Activated T-helper 1 cell treated with anti-CD3 and anti-CD28 coated beads, Interleukin-2, amount 50 U/mL, for 16 hours (primary cell): ENCODE results near the gene RABGAP1L.
"Not testable (repeated sequence)": the region's sequence is repeated elsewhere in the genome, so short reads cannot be mapped to it uniquely, and the experiment has no call there.

Experiments used
- DNase-seq, 2 donors: peaks; one replicate each; pipeline ENCODE4 v3.0.0-alpha.2; 2020; ENCODE audit warnings: low read depth in 1 of 2, low spot score in 1 of 2

The RABGAP1L gene

GRCh38 chr1:174556392-174556791, 397.1 kb downstream of the RABGAP1L start:
- no peak for DNase-seq

GRCh38 chr1:174568551-174568950, 409.2 kb downstream of the RABGAP1L start:
- no peak for DNase-seq

- no peak for DNase-seq
These were observed 409.9 kb downstream of the RABGAP1L start for GRCh38 chr1:174569240-174569639.

GRCh38 chr1:174572771-174573170, 413.5 kb downstream of the RABGAP1L start:
- DNase-seq, result no peak

- not testable (repeated sequence) for DNase-seq
These were observed 416.8 kb downstream of the RABGAP1L start for GRCh38 chr1:174576120-174576519.

GRCh38 chr1:174577681-174578080, 418.4 kb downstream of the RABGAP1L start:
- no peak for DNase-seq

- DNase-seq, result no peak
These were observed 421.5 kb downstream of the RABGAP1L start for GRCh38 chr1:174580801-174581200.

GRCh38 chr1:174583316-174583715, 424.0 kb downstream of the RABGAP1L start:
- no peak for DNase-seq

- no peak for DNase-seq
These were observed 424.8 kb downstream of the RABGAP1L start for GRCh38 chr1:174584071-174584470.

- DNase-seq, result not testable (repeated sequence)
These were observed 429.3 kb downstream of the RABGAP1L start for GRCh38 chr1:174588618-174589017.

- DNase-seq, result no peak
These were observed 445.9 kb downstream of the RABGAP1L start for GRCh38 chr1:174605198-174605597.

GRCh38 chr1:174606471-174606870, 447.2 kb downstream of the RABGAP1L start:
- DNase-seq, result no peak

GRCh38 chr1:174617905-174618304, 458.6 kb downstream of the RABGAP1L start:
- not testable (repeated sequence) for DNase-seq

- no peak for DNase-seq
These were observed 464.2 kb downstream of the RABGAP1L start for GRCh38 chr1:174623324-174624035.

- DNase-seq, result no peak
These were observed 467.0 kb downstream of the RABGAP1L start for GRCh38 chr1:174626031-174627025.

GRCh38 chr1:174637487-174637886, 478.2 kb downstream of the RABGAP1L start:
- no peak for DNase-seq

GRCh38 chr1:174639461-174639860, 480.1 kb downstream of the RABGAP1L start:
- DNase-seq, result no peak

- no peak for DNase-seq
These were observed 481.5 kb downstream of the RABGAP1L start for GRCh38 chr1:174640783-174641182.

GRCh38 chr1:174642393-174642792, 483.1 kb downstream of the RABGAP1L start:
- DNase-seq, result no peak

- no peak for DNase-seq
These were observed 483.9 kb downstream of the RABGAP1L start for GRCh38 chr1:174643206-174643605.

GRCh38 chr1:174649572-174649971, 490.3 kb downstream of the RABGAP1L start:
- not testable (repeated sequence) for DNase-seq
